CD4-positive, alpha-beta T cell treated with Interferon alpha-2 for 1 hour (primary cell): ENCODE measurements around the gene C4BPB.

Experiments used
- DNase-seq, 2 donors: peaks; one replicate each; pipeline ENCODE4 v3.0.0-alpha.2; 2020 to 2022

The C4BPB gene

DNA sequence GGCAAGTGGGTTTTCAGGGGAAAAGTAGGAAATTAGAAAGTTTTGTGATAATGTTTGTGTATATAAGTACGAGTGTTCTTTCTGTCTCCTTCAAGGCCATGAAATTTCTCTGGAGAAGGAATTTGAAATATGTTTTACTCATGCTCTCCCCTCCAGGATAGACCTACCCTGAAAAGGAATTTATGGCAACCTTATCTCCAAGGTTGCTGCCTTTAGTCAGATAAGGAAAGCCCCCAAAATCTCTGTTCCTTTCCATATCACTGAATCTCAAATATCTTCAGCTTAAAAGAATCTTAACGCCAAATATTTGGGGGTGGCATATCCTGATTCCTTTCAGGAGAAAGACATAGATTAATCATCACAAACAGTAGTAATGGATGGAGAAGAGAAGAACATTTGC lies 499 bp upstream of the C4BPB start:
- no peak for DNase-seq

GRCh38 chr1:207089627-207090355 lies 1.1 kb downstream of the C4BPB start:
- no peak for DNase-seq

DNA sequence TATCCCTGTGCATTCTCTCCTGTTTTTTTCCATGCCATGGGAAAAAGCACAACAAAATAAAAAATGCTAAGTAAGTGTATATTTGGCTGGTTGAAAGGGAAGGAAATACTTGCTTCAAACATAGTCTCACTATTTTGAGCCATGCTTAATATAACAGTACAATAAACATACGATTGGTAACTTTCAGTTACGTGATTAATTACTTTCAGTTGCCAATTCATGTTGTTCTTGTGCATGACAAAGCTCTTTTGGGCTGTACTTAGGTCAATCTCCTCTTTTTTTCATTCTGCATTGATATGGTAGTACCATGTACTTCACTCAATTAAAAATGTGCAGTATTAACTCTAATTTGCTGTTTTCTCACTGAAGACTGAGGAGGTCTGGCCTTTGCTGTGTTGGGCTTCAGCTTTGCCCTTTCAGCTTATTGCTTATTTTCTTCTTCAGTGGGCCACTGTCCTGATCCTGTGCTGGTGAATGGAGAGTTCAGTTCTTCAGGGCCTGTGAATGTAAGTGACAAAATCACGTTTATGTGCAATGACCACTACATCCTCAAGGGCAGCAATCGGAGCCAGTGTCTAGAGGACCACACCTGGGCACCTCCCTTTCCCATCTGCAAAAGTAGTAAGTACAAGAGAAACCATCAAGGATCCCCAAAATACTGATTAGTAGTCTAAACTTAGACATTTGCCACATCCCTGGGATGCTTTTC lies 2.7 kb downstream of the C4BPB start:
- DNase-seq, result no peak

- DNase-seq, result no peak
Measured at GRCh38 chr1:207093944-207094343, 5.3 kb downstream of the C4BPB start.

- DNase-seq, result no peak
Measured at GRCh38 chr1:207097871-207098324, 9.2 kb downstream of the C4BPB start.

DNA sequence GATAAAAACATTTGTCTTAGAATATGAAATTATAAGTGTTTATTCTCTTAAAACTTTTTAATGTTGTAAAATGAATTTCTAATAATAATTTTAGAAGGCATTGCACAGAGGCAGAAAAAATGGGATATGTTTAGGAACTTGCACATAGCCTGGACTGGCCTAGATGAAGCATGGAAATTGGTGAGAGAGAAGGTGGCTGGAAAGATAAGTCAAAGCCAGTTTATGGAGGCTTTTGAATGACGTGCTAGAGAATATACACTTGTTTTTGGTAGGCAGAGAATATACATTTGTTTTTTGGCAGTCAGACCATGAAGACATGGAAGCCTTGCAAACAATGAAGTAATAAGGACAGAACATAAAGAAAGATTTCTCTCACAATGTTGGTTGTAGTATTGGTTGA lies 13.1 kb downstream of the C4BPB start:
- DNase-seq, result no peak

DNA sequence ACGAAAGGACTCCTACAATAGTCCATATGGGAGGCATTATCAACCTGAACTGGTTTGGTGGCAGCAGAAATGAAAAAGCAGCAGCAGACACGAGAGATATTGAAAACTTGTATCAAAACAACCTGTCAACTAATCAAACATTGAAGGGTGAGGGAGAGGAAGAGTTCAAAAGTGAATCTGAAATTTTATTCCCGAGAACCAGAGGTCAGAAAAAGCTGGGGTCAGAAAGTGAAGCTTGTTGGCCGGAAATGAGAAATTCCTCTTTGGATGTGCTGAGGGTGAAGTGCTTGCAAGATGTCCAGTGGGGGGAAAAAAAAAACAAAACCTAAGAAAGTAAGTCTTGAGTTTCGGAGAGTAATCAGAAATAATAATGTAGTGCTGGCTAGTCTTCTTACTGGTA lies 13.5 kb downstream of the C4BPB start:
- no peak for DNase-seq

DNA sequence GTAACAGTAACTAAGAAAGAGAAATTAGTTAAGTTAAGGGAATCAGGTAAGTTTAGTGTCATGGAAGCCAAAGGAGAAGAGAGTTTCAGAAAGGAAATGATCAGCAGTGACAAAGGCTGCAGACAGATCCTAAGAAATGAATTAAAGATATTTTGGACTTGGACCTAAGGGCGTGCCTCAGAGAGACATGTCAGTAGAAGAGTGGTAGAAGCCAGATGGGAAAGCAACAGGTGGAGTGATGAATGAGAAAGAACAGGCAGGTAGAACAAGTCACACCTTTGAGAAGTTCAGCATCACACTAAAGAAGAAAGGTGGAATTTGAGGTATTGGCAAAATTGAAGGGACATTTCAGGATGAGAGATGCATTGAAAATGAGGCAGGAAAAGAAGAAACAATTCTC lies 14.0 kb downstream of the C4BPB start:
- no peak for DNase-seq

- no peak for DNase-seq
Measured at GRCh38 chr1:207103892-207104373, 15.3 kb downstream of the C4BPB start, which contains the start of gene C4BPA. TSS of gene C4BPA (plus strand) at chr1:207104233. CDS start at chr1:207113026, 8,793 bp downstream.

- DNase-seq, result no peak
Measured at GRCh38 chr1:207109004-207109403, 20.3 kb downstream of the C4BPB start.

GRCh38 chr1:207112616-207113296 lies 24.1 kb downstream of the C4BPB start:
- no peak for DNase-seq

DNA sequence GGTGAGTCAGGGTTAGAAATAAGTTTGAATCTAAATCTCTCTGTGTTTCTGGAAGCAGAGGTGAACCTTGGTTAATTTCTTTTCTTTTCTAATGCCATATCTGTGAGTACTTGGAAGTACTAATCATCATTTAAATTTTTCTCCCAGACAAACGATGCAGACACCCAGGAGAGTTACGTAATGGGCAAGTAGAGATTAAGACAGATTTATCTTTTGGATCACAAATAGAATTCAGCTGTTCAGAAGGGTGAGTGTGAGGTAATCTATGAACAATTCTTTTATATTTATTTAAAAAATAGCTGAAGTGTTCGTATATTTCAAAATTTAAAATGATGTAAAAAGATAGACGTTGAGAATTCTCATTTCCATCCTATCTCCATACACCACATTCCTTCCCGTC lies 26.6 kb downstream of the C4BPB start:
- DNase-seq, result no peak

GRCh38 chr1:207124389-207124788 lies 35.7 kb downstream of the C4BPB start:
- DNase-seq, result no peak

DNA sequence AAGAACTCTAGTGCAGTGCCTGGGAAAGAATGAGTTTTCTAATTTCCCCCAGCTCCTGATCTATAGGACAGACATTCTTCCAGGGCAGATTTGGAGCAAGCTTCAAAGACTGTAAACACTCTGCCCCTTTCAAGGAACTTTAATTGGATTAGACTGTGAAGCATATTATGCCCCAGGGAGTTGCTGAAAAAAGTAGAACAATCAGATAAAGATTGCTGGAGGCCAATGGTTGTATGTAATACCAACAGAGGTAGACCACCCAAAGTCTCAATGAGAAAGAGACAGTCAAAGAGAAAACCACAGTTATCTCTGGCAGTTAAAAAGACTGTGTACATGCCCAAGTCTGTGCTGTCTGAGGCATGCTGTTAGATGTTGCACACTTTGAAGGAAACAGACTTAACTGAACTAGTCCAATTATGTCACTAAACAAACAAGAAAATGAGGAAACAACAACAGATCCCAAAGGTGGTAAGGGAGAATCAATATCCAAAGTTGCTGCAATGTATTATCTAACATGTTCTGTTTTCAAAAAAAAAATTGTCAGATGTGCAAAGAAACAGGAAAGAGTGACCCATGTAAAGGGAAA lies 39.8 kb downstream of the C4BPB start:
- DNase-seq, result no peak

GRCh38 chr1:207129053-207129452 lies 40.4 kb downstream of the C4BPB start:
- DNase-seq, result no peak

DNA sequence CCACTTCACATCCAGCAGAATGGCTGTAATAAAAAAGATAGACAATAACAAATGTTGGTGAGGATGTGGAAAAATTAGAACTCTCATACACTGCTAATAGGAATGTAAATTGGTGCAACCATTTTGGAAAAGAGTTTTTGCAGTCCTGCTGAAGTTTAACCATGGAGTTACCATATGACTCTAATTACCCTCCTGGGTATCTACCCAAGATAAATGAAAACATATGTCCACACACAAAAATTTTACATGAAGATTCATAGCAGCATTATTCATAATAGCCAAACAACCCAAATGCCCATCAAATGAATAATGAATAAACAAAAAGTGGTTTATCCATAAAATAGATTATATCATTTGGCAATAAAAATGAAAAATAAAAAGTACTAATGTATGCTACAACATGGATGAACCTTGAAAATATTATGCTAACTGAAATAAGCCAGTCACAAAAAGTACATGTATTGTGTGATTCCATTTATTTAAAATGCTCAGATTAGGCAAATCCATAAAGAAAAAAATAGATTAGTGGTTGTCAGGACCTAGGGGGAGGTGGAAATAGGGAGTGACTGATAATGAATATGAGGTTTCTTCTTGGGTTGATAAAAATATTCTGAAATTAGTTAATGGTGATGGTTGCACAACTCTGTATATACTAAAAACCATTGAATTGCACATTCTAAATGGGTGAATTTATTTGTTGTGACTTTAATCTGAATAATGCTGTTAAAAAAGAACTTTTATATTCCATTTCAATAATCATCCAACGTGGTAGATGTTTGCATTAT lies 41.8 kb downstream of the C4BPB start:
- DNase-seq, result no peak

DNA sequence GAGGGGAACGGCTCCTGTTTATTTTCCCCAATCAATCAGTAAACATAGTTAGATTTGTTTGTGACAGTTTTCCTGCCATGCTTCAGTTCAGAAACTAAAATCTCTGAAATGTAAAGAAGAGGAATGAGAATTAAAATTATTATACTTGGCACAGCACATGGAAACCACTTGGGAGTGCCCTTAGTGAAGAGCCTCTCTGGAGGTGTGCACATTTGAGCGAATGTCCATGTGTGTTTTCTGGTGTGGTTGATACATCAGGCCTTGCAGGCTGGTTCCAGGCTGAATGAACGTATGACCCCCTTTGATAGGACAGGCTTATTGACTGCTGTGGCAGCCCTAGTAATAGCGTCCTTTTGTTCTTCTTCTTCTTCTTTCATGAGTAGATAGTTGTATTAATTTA lies 42.5 kb downstream of the C4BPB start:
- DNase-seq, result no peak

DNA sequence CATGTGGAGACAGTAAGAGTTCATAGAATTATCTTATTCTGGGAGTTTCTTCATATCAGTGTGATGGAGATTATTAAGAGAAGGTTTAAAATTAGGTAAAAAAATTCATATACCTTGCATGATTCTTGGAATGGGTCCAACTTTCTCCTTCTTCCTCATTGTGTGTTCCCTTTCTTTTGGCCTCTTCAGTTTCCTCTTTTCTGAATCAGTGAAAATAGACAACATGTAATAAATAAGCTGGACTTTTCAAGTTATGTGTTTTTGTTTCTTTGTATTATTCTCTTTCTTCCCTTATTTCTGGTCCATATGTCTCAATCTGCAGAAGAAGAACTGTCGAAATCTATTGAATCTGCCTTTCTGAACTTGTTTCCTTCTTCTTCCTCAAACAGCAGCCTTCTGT lies 45.9 kb downstream of the C4BPB start:
- no peak for DNase-seq

GRCh38 chr1:207139616-207140015 lies 51.0 kb downstream of the C4BPB start:
- DNase-seq, result no peak

DNA sequence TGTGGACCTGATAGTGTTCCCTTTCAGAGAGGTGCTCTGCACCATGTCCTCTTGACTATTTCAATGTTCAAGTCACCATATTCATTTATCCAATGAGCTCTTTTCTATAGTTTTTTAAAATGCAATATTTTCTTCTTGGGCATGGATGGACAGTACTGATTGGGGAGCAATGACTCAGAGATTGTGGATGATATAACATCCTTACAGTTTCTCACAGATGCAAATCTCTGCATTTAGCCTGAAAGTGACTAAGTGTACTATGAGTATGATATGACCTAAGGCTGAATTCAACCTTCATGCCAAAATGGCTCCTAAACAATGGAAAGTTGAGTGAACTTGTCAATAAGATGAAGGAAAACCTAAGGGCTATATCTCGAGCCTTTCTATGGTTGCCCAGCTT lies 51.9 kb downstream of the C4BPB start:
- DNase-seq, result no peak

DNA sequence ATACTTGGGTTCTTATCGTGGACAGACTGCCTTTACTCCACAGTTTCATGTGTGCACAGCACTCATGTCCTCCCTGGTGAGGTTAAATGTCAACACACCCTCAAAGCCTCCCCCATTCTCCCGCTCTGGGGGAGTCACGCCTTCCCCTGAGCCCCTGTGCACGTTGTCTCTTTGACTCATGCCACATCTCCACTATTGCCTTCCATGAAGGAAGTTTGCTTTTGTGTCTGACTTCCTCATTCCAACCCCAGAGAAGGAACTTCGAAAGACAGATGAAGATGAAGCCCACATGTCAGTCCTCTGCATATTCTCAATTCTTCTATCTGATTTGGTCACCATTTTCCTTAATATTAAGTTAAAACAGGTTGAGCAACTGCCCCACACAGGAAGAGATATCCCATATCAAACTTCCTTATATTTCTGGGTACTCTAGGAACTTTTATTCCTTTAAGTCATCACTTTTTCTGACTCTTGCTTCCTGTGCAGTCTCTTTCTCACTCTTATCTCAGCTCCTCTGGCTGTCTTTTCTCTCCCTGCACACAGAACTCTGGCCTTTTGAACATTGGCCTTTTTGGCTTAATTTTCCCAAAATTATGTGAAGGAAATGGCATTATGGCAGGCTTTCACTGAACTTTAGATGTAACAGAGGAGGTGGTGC lies 56.9 kb downstream of the C4BPB start:
- DNase-seq, result no peak
